SHP77 treated with DMSO at 0.1 percent for 48 hours (cell line): ENCODE data around the gene NRIP3.
"Not testable (repeated sequence)": the region's sequence is repeated elsewhere in the genome, so short reads cannot be mapped to it uniquely, and the experiment has no call there.

Experiments
- DNase-seq: peaks from one replicate; lab custom pipeline; 2025; lab: John Stamatoyannopoulos, UW

NRIP3 gene

DNA sequence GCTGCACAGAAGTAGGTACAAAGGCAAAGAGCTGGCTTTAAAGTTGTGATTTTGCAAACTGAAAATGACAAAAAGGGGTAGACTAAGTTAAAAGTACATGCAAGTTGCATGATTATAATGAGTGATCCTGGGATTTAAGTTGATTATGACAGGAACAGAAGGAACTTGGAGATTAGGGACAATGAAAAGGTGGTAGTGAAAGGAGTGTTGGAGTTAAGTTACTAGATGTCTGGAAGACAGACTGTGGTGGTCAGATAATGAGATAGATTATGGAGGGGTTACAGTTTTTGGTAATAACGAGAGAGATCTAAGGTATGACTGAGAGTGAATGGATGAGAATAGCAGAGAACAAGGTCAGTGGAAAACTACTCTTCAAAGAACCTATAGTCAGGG, 31.9 kb downstream of the NRIP3 start:
- DNase-seq, result no peak

DNA sequence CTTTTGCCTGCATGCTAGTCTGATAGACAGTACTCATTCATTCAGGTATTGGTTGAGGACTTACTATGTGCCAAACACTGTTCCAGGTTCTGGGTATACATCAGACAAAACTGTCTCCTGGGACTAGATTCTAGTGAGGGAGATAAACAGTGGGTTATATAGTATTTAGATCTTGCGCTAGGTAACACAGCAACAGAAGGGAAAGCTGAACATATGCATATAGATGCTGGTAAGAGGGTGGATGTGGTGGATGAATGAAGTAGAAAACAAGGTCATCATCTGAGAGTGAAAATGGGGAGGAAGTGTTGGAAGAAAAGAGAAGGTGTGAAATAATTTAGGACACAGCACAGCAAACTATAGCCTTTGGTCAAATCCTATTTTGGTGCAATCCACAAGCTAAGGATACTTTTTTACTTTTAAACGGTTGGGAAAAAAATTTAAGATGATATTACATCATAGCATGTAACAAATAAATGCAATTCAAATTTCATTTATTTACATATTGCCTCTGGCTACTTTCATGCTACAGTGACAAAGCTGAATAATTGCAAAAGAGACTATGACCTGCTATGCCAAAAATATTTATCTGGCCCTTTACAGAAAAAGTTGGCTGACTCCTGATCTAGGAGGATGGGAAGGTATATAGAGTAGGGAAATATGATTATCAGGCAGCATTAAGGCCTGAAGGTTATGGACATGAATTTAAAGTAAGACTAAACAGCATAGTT, 32.4 kb downstream of the NRIP3 start:
- DNase-seq, result no peak

DNA sequence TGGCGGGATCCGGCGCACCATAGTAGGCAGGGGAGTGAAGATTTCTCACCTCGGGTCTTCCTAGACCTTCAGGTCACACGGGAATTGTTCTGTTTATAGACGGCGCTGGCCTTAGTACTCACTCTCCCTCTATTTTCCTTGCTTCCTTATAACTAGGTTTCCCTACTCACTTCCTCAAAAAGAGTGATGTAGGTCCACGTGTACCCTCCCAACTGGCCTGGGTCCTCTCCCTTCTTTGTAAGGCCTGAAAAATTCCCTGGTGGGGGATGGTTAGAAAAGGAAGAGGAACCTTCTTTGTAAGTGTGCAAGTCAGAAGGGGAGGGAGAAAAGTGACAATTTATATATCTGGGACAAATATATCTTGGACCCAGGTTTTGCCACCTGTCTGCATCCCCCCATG, 36.6 kb downstream of the NRIP3 start:
- DNase-seq, result no peak

DNA sequence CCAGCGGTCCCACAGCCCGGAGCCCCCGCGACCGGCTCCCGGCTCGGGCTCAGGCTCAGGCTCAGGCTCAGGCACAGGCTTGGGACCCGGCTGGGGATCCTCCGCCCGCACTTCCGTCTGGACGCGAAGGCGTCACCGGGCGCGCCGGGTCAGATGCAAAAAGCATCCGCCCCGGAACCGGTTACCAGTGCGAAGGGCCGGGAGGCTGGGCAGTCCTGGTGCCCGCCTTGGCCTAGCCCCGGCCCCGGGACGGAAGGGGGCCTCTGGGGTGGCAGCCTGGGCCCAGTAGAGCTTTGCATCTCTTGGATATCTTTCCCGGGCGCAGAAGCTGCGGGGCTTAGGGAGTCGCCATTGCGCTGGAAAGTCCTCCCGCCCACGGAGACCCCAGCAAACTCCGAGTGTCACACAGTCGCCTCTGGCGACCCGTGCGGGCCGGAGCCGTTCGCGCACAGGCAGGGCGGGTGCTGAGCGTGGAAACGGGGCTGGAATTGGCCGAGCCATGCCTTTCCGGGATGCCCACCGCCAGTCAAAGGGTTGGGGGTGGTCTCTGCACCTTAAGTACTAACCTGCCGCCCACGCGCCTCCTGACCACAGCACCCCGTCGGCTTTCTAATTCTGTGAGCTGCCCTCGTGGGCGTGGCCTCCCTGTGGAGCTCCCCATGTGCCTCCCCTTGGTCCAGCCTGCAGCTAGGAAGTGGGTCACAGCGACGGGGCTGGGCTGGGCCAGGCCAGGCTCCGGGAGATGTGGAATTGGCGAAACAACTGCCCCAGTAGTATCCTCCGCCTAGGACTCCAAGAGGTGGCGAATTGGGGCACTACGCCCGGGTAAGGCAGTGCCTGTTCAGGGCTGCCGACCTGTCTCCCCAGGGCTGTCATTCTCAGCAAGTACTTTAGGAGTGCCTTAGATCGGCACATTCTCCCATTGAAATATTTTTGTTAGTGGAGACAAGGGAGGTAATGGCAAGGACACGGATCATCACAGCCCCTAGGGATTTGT, 39.2 kb downstream of the NRIP3 start, which contains the start of gene TMEM9B:
Gene TMEM9B, minus strand, starts transcription at position 119 of the 997 bp plus-strand sequence. CDS start 129 bp downstream, outside the sequence.
- peak; percentile 6 for DNase-seq

DNA sequence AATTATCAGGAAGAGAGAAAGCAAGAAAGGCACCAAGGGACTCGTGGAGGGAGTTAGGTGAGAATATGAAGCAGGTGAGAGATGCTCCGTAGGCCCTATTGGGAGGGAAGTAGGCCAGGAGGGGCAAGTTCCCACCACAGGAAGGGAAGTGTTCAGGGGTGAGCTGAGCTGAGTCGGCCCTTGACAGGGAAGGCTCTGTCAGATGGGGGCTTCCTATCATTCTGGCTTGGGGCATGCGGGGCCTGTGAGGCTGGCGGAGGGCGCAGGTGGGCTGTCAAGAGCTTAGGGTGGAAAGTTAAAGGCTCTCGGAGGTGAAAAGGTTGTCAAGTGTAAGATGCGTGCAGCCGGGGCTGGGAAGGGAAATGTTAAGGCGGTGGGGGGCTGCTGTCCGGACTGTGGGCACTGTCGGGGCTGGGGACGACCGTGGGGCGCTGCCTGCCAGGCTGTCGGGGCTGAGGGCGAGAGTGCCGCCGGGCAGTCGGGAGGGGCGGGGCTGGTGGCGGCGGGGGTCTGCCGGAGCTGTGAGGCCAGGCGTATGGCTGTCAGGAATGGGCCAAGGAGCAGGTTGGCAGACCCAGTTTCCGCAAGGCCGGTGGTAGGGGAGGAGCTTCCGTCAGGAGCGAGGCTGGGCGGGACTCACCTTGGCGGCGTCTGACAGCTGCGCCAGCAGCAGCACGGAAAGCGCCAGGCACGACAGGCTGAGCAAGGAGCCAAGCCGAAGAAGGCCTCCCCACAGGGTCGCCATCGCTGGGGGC, 40.1 kb downstream of the NRIP3 start:
- DNase-seq, result no peak

DNA sequence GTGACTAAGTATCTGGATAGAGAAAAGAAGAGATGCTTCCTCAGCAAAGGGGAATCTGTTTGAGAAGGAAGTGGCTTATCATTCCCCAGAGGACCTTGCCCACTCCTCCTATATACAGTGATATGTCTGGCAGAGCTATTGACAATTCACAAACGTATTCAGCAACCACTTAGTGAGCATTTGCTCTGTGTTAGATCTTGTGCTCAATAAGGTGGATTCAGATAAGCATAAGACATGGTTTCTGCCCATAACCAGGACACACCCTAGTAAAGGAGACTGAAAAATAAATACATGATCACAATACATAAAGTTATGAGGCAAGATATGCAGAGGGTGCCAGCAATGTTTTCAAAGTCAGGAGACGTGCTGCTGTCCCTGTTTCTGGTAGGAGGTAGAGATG, 41.0 kb downstream of the NRIP3 start:
- DNase-seq, result no peak

DNA sequence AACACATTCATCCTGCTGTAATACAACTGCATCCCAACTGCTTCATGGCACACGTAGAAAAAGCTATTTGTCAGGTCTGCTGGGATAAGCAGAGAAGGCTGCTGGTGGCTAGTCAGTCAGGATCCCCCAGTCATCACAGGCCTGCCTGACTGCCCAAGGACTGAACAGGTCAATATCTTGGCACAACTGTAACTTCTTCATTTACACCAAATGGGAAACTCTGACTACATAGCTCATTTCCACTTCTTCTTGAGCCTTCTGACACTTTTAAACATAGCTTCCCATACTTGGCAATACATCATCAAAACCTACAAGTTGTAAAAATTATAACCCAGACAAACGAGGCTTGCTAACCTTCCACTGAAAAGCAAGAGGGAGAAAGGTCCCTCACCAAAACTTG, 42.4 kb downstream of the NRIP3 start:
- no peak for DNase-seq

DNA sequence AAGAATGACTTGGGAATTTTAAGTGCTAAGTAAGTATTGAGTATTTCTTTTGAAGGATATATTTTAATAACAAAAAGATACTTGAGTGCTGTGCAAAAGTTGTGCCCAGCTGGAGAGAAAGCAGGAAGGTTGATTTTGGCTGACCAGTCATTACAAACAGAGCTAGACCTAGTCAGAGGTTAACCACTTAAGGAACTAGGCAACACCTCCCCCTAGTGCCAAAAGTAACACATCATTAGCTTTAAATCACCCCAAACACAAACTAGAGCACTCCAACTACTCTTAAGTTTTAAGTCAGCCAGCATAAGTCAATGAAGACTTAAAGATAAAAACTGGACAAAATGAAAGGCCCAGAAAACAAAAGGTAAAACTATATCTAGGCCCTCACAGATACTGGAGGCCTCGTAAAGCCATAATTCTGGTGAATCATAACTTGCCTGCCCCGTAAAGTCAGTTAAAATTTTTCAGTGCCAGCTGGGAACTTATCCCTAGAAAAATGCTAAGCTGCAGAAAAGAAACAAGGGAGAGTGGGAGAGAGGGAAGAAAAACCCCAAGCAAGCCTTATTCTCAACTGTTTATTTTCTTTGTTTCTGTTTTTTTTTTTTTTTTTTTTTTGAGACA, 44.1 kb downstream of the NRIP3 start:
- DNase-seq, result peak; percentile 1

DNA sequence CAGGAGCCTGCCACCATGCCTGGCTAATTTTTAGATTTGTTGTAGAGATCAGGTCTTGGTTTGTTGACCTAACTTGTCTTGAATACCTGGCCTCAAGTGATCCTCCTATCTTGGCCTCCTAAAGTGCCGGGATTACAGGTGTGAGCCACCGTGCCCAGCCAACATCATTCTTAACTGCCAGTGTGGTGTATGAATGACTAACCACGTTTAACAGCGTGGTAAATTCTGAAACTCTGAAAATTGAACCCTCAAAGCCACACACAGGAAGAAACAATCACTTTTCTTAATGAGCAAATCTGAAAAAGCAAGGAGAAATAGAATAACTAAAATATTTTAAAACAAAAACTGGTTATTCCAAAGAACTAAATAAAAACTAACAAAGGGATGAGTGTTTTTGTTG, 46.9 kb downstream of the NRIP3 start:
- DNase-seq, result no peak

DNA sequence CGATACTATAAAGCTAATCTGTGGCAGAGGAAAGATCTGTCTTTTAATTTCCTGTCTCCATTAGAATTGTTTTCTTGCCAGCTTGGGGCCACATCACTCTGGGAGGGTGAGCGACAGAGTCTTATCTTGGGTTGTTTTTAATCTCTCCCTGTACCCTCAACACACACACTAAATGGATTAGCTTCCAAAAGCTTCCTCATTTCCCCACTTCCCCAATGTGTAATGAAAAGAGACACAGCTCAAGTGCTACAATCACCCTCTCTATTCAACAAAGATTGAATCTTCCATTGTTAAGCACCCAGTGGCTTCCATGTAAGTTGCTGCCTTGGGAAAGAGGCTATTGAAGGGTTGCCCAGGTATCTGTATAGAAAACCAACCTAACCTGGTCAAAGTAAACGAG, 54.9 kb downstream of the NRIP3 start:
- DNase-seq, result no peak

DNA sequence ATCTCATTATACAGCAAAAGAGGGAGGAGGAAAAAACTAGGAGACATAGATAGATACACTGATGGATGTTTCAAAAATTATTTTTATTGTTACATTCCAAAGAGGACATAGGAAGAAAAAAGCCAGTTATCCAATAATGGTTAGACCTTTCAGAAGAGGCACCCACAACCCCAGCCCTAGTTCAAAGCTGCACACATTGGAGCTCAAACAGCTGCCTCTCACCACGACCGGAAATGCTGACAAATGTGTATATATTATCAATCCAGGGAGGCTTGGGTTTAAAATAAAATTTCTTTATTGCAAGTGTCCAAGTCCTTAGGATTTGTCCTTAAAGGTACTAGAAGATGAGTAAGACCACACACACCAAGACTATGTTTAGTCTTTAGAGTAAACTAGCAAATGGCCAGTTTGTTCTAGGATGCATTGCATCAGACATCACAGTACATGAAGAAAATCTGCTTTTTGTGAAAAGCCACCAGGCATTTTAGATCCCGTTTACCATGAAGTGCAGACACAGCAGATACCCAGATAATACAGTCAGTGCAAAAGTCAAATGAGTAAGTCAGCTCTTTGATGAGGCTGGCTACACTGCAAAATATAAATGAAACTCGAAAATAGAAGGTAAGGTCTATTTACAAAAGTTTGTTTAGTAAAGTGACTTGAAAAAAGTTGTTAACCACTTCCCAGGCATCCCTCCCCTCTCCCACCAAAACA, 56.4 kb downstream of the NRIP3 start:
- DNase-seq, result no peak

DNA sequence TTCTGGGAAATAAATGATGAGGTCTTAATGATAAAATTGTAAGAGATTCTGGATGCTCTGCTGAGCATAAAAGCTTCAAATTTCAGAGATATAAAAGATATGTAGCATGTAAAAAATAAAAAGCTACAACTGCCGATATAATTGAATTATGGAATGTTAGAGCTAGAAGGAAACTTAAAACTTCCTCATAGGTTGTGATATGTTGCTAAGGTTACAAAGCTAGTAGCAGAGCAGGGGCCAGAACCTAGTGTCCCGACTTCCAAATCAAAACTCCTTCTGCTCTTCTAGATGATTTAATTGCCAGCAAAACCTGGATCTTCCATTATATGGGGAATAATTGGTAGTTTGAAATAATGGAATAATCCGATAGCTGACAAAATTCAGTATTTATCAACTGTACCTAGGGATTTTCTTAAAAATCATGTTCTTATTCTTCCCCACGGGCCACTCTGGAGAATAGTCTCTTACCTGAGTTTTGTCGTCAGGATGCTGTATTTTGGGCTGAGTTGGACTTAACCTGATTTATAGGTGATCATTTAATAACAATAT, 61.2 kb downstream of the NRIP3 start, which contains the start of gene ASCL3:
Gene ASCL3, minus strand, starts transcription at position 499 of the 549 bp plus-strand sequence. CDS start 4,855 bp downstream, outside the sequence.
- DNase-seq, result no peak

DNA sequence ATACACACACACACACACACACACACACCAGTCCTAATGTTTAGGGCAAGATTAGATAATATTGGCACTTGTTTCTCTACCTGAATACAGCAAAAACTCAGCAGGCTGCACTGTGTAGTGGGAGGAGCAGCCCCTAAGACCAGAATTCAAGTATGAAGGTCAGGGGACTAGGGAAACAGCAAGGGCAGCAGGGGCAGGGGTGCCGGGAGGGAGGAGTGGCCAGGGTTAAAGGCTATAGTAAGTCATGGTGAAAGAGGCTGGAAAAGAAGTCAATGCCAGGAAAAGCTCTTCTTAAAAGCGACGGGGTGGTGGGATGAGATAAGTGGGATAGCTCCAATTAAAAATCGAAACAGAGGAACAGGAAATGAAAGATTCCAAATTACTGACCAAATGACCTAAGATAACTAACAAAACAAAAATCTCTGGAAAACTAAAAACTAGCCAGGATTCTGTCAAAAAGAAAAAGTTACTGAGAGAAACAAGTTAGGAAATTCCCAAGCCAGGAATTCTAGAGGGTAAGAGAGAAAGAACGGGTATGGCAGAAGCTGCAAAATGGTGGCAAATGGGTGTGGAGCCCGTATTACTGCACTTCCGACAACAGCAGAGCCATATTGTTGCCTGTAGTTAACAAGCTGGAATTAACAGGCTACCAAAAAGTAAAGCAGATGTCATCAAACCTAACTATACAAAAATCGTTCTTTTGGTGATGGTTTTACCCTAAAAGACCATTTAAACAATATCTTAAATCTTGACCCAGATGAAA, 62.3 kb downstream of the NRIP3 start:
- DNase-seq, result no peak

DNA sequence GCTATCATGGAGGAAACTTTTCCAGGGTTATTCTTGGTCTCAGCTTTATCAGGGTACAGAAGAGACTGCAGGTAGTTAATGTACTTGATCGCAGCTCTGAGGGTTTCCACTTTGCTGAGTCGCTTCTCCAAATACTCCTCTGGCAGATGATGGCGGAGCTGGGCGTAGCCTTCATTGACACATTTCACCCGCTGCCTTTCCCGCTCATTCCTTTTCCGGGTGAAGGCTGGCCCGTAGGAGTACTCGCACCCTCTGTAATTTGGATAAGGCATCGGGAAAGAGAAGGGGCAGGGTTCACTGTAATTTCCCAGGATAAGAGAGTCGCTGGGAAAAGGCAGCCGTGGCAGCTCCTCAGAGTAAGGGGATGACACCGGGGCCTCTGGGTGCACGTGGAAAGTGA, 66.1 kb downstream of the NRIP3 start:
- DNase-seq, result no peak

DNA sequence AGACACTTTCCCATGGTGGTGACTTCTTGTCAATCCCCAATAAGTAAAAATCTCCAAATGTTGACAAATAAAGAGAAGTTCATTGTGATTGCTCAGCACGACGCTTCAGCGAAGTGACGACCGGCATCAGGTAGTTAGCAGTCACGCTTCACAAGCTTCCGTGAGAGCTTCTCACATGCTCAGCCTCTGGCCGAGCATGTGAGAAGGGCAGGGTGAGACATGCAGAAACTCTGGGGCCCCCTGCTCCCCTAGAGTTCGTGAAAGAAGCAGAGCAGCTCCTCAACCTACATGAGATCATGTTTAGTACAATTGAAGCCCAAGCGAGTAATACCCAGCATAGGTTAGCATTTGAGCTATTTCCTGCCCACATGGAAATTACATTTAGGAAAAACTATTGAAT, 66.6 kb downstream of the NRIP3 start:
- DNase-seq, result no peak

DNA sequence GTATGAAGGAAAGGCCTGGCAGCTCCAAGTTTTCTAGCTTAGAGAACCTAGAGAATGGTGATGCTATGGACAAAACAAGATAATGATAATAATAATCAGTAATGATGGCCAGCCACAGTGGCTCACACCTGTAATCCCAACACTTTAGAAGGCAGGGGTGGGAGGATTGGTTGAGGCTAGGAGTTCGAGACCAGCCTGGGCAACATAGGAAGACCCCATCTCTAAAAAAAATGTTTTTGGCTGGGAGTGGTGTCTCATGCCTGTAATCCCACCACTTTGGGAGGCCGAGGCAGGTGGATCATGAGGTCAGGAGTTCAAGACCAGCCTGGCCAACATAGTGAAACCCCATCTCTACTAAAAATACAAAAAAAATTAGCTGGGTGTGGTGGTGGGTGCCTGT, 68.0 kb downstream of the NRIP3 start:
- not testable (repeated sequence) for DNase-seq

DNA sequence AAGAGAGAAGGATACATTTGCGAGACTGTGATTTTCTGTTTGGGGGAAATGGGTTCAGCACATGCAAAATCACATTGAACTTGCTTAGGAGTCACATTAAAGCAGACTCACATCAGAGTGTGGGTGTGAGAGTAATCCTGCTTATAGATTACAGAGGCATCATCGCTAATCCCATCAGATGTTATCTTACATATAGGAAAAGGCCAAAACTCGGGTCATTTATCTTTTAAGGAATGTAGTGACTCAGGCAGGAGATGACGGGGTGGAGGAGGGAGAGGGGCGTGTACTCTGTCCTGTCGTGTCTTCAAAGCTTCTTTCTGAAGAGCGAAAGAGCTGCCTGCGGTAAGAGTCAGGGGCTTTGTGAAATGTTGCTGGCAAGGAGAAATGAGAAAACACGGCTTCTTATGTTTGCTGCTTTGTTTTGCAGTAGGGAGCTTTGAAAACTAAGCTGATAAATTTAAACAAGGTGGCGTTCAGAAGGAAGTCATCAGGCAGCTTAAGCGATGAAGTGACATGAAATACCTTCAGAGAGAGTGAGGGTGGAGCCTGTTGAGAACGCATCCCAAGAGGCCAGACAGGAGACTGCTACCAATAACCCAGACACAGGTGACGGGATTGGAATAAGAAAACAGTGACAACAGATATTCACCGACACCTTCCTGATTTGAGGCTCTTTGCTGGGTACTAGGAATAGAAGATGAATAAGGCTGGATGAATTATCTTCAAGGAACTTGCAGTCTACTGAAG, 68.9 kb downstream of the NRIP3 start:
- no peak for DNase-seq

DNA sequence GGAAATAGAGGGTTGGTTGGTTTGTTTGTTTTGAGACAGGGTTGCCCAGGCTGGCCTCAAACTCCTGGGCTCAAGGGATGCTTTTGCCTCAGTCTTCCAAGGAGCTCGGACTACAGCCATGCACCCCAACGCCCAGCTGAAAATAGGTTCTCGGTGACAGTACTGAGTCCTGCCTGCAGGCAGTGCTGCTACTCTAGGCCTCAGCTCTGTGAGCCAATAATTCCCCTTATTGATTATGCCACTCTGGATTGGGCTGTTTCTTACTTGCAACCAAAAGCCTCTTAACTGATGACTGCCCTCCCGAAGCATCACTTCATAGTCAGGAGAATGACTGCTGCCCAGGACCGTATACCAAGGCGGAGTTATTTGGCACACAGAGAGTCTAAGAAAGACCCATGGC, 69.9 kb downstream of the NRIP3 start:
- DNase-seq, result no peak

DNA sequence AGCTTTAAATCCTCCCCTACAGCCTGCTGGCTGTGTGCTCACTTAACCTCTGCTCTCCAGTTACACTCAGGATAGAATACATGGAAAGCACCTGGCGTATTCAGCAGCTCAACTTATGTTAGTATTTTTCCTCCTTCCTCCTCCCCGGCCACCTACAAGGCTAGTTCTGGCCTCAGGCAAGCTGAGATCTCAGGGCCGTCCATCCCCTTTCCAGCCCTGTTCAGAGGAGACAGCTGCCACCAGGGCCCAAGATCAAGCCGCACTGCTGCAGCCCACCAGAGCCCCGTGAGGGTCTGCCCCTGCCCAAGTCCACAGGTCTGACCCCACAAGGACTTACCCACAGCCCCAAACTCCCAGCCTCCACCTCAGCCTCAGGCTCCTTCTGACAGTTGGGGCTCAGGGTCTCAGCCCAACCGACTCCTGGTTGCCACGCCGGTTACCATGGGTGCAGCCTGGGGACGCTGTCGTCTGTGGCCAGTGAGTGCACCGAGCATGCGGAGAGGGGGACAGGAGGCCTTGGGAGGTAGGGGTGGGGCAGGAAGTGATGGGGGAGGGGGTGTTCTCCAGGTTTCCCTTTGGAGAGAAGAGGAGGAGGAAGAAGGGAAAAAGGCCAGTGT, 71.1 kb downstream of the NRIP3 start, which contains the start of gene C11orf16:
Gene C11orf16, minus strand, starts transcription at position 384 of the 617 bp plus-strand sequence. CDS start 639 bp downstream, outside the sequence.
- no peak for DNase-seq
